Measurements from ENCODE around the gene LRP11.

GRCh38 chr6:149831308-149831820 lies 32.8 kb downstream of the LRP11 start:
- TF ChIP-seq POLR2A (IDR thresholded peaks at IDR 0.05; ENCODE audit: low read length) (no peak), HOXA7 (CRISPR knock-in tag; IDR thresholded peaks at IDR 0.05) (no peak), RCOR1 (IDR thresholded peaks at IDR 0.05; ENCODE audit: low read depth, low read length) (no peak), EP300 (IDR thresholded peaks at IDR 0.05) (no peak), CHD4 (IDR thresholded peaks at IDR 0.05; ENCODE audit: borderline replicate concordance) (no peak)
- TF ChIP-seq, protein P1, sequence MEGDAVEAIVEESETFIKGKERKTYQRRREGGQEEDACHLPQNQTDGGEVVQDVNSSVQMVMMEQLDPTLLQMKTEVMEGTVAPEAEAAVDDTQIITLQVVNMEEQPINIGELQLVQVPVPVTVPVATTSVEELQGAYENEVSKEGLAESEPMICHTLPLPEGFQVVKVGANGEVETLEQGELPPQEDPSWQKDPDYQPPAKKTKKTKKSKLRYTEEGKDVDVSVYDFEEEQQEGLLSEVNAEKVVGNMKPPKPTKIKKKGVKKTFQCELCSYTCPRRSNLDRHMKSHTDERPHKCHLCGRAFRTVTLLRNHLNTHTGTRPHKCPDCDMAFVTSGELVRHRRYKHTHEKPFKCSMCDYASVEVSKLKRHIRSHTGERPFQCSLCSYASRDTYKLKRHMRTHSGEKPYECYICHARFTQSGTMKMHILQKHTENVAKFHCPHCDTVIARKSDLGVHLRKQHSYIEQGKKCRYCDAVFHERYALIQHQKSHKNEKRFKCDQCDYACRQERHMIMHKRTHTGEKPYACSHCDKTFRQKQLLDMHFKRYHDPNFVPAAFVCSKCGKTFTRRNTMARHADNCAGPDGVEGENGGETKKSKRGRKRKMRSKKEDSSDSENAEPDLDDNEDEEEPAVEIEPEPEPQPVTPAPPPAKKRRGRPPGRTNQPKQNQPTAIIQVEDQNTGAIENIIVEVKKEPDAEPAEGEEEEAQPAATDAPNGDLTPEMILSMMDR (IDR thresholded peaks at IDR 0.05): no peak

Measured in A549 (cell line).